ENCODE results near the gene ENC1. TPM values are rescaled to one million over a fixed set of nuclear protein-coding genes. Genes with fewer than 3 reads are reported as not detected.

Gene ENC1
- total and polyA plus RNA-seq, 2 experiments from 2014 or later = 14.6 to 15.3 TPM

DNA sequence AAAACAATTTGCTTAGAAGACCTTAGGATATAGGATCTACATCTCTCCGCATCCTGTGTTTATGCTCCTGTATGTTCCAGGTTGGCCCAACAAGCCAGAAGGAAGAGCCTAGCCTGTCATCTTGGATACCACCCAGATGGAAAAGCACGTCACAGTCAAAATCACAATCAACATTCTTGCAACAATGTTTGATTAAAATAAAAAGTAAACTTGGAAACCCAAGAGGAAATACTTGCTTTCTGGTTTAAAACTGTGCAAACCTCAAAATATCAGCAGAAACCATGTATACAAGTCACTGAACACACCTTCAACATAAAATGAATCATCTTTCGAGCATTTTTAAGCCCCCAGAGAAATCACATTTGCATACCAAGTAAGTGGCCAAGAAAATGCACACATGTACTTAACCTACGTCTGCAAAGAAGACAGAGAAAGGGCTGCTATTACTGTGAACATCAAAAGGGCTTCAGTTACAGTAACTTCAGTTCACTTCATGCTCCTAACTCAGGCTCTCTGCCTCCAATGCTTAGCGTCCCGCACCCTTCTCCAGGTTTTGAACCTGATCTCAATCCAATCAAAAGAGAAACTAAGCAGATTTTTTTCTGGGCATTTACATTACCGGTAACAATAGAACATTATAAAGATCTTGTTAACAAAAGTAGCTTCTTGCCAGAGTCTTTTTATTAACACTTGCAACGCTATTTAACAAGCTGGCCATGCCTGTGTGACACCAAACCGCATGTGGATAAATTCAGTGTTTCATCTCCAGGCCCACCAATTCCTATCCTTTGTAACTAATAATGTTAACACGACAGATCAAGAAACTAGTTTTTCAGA is 1.3 kb downstream of the ENC1 start:
- Histone ChIP-seq H3K4me1 (ENCODE audit: insufficient read depth) (peaks cover 38% of the 10 kb centered on the region), H3K79me2 (ENCODE audit: insufficient read depth) (peaks cover 55% of the 10 kb centered on the region), H3K9me2 (ENCODE audit: insufficient read depth) (no peaks in the 10 kb centered on the region), H3F3A (ENCODE audit: insufficient read depth) (peaks cover 45% of the 10 kb centered on the region), H4K20me1 (ENCODE audit: insufficient read depth) (no peaks in the 10 kb centered on the region), H3K27me3 (replicated peaks; ENCODE audit: insufficient read depth) (no peaks in the 10 kb centered on the region), H3K4me2 (ENCODE audit: unreplicated experiment) (peak overlapping the region; percentile 97), H2AFZ (peak overlapping the region; percentile 83), H3K9ac (peak overlapping the region; percentile 82), H3K27ac (peak overlapping the region; percentile 57), H3K4me3 (peak overlapping the region; percentile 89), H3K36me3 (ENCODE audit: low read depth) (no peaks in the 10 kb centered on the region), H3K9me3 (ENCODE audit: low read depth) (no peaks in the 10 kb centered on the region)
- in situ Hi-C loops (cut with MboI) = no loop called here
- TF ChIP-seq EZH2 (IDR thresholded peaks at IDR 0.05; ENCODE audit: insufficient read depth, poor library complexity, severe bottlenecking) = no peak
- no peak for TF ChIP-seq EZH2phosphoT487 (IDR thresholded peaks at IDR 0.05; ENCODE audit: insufficient read depth, low read depth)
- 11 to 12% methylated on average over 10 of the region's 10 CpGs for WGBS, 2 experiments (ENCODE audit: low coverage in 1 of 2, low lambda C conversion rate in 2 of 2, missing lambda C conversion rate in 2 of 2)
- DNase-seq = peak; percentile 59

DNA sequence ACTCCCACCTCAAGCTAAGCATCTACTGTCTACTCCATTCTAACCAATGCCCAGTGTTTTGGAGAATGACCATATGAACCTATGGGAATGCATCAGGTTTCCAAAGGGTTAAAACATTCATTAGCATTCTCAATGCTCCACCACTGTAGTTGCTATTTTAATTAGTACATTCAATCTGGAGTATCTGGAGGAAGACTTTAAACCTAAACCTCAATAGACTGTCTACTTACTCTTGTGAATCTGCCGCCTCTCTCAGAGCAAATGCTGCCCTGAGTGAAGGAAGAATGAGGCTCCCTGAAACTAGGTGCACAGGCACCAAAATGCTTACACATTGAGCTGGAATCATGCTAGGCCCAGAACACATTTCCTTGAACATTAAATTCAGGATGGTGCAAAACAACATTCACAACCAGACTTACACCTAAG is 2.0 kb downstream of the ENC1 start:
- Histone ChIP-seq H3K4me3 (peak overlapping the region; percentile 89), H3K9ac (peak overlapping the region; percentile 82), H3K4me2 (ENCODE audit: unreplicated experiment) (peak overlapping the region; percentile 97), H3F3A (ENCODE audit: insufficient read depth) (peaks cover 45% of the 10 kb centered on the region), H3K79me2 (ENCODE audit: insufficient read depth) (peaks cover 61% of the 10 kb centered on the region), H3K4me1 (ENCODE audit: insufficient read depth) (peaks cover 34% of the 10 kb centered on the region), H4K20me1 (ENCODE audit: insufficient read depth) (no peaks in the 10 kb centered on the region), H2AFZ (peak overlapping the region; percentile 83; the same call in 1 of the 2 replicates), H3K9me2 (ENCODE audit: insufficient read depth) (no peaks in the 10 kb centered on the region), H3K36me3 (ENCODE audit: low read depth) (no peaks in the 10 kb centered on the region), H3K27me3 (replicated peaks; ENCODE audit: insufficient read depth) (no peaks in the 10 kb centered on the region), H3K9me3 (ENCODE audit: low read depth) (no peaks in the 10 kb centered on the region), H3K27ac (peak overlapping the region; percentile 57)
- TF ChIP-seq EZH2 (IDR thresholded peaks at IDR 0.05; ENCODE audit: insufficient read depth, poor library complexity, severe bottlenecking) (no peak), EZH2phosphoT487 (IDR thresholded peaks at IDR 0.05; ENCODE audit: insufficient read depth, low read depth) (no peak)
- DNase-seq = peak; percentile 40
- 95 to 100% methylated on average over 1 of the region's 1 CpG for WGBS, 2 experiments (ENCODE audit: low coverage in 1 of 2, low lambda C conversion rate in 2 of 2, missing lambda C conversion rate in 2 of 2)
- in situ Hi-C loops (cut with MboI) = no loop called here

DNA sequence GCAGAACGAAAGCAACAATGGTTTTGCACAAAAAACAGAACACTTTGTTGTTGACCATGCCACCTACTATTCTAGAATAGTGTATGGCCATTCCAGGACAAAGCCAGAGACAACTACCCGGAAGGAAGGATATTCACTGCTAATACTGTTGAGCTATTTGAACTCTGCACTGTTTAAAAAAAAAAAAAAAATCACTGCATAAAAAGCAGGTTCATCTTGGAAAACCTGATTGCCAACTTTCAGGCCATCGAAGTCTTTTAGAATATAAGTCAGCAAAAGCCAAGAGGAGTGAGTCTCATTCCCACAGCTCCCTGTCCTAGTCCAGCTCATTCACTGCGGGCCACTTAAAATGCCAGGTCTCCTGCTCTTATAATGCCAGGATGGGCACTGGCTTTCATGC is 4.0 kb downstream of the ENC1 start:
- no peak for DNase-seq
- in situ Hi-C loops (cut with MboI) = no loop called here
- Histone ChIP-seq H3K9me2 (ENCODE audit: insufficient read depth) (no peaks in the 10 kb centered on the region), H3F3A (ENCODE audit: insufficient read depth) (peaks cover 49% of the 10 kb centered on the region), H2AFZ (no peak overlapping the region), H3K4me2 (ENCODE audit: unreplicated experiment) (no peak overlapping the region), H3K27me3 (replicated peaks; ENCODE audit: insufficient read depth) (no peaks in the 10 kb centered on the region), H3K36me3 (ENCODE audit: low read depth) (no peaks in the 10 kb centered on the region), H3K9me3 (ENCODE audit: low read depth) (no peaks in the 10 kb centered on the region), H3K9ac (no peak overlapping the region), H3K79me2 (ENCODE audit: insufficient read depth) (peaks cover 68% of the 10 kb centered on the region), H3K27ac (no peak overlapping the region), H3K4me1 (ENCODE audit: insufficient read depth) (peaks cover 38% of the 10 kb centered on the region), H4K20me1 (ENCODE audit: insufficient read depth) (no peaks in the 10 kb centered on the region), H3K4me3 (no peak overlapping the region)
- TF ChIP-seq EZH2 (IDR thresholded peaks at IDR 0.05; ENCODE audit: insufficient read depth, poor library complexity, severe bottlenecking) (no peak), EZH2phosphoT487 (IDR thresholded peaks at IDR 0.05; ENCODE audit: insufficient read depth, low read depth) (no peak)
- WGBS, 2 experiments (ENCODE audit: low coverage in 1 of 2, low lambda C conversion rate in 2 of 2, missing lambda C conversion rate in 2 of 2) = 96% methylated on average over 4 of the region's 4 CpGs

DNA sequence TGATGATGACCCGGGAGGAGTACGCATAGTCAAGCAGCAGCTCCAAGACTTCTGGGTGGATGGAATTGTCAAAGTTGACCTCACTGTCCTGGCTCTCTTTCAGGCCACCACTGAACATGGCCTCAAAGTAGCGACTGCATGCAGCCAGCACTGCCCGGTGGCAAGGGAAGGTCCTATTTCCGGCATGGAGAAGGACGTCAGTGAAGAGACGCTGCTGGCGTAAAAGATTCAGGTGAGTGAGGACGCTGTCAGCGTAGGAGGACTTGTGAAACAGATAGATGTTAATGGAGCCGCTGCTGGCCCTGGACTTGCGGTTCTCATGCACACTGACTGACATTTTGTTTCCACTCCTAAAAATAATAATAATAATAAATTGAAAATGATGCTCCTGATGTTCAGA is 4.4 kb downstream of the ENC1 start:
- H3K4me3 ChIP-seq = no peak overlapping the region
- H3F3A ChIP-seq (ENCODE audit: insufficient read depth) = peaks cover 50% of the 10 kb centered on the region
- H3K27me3 ChIP-seq (replicated peaks; ENCODE audit: insufficient read depth) = no peaks in the 10 kb centered on the region
- no peaks in the 10 kb centered on the region for H4K20me1 ChIP-seq (ENCODE audit: insufficient read depth)
- H3K4me1 ChIP-seq (ENCODE audit: insufficient read depth) = peaks cover 42% of the 10 kb centered on the region
- H3K4me2 ChIP-seq (ENCODE audit: unreplicated experiment) = no peak overlapping the region
- TF ChIP-seq EZH2phosphoT487 (IDR thresholded peaks at IDR 0.05; ENCODE audit: insufficient read depth, low read depth) = no peak
- no peak for TF ChIP-seq EZH2 (IDR thresholded peaks at IDR 0.05; ENCODE audit: insufficient read depth, poor library complexity, severe bottlenecking)
- H3K79me2 ChIP-seq (ENCODE audit: insufficient read depth) = peaks cover 68% of the 10 kb centered on the region
- WGBS, 2 experiments (ENCODE audit: low coverage in 1 of 2, low lambda C conversion rate in 2 of 2, missing lambda C conversion rate in 2 of 2) = 97 to 99% methylated on average over 12 of the region's 12 CpGs
- H3K9me2 ChIP-seq (ENCODE audit: insufficient read depth) = no peaks in the 10 kb centered on the region
- H3K27ac ChIP-seq = no peak overlapping the region
- DNase-seq = no peak
- in situ Hi-C loops (cut with MboI) = no loop called here
- H3K9ac ChIP-seq = no peak overlapping the region
- no peaks in the 10 kb centered on the region for H3K9me3 ChIP-seq (ENCODE audit: low read depth)
- no peaks in the 10 kb centered on the region for H3K36me3 ChIP-seq (ENCODE audit: low read depth)
- H2AFZ ChIP-seq = no peak overlapping the region
